DMS79 (cell line): ENCODE results near the gene CYP4F2.
A peak's percentile ranks its signal among the peaks of the same experiment; 100 is the strongest.
"Not testable (repeated sequence)": the region's sequence is repeated elsewhere in the genome, so short reads cannot be mapped to it uniquely, and the experiment has no call there.

Experiments
- DNase-seq: peaks from one replicate; lab custom pipeline; 2025; lab: John Stamatoyannopoulos, UW

The CYP4F2 gene

DNA sequence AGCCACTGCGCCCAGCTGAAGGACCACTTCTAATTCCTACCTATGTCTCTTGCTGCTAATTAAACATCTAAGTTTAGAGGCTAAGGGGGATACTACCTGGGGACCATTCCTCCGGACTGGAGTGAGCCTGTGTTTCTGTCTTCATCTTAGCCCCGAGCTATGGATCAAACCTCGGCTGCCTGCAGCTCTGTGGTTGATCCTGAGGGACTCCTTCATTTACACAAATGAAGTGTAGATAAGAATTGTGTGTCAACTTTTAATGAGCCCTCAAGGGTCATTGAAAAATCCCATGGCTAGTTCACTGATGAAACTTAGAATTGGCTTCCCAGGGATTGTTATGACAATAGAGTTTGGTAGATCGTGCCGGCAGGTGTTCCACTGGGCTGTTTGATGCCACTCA, 51.0 kb downstream of the CYP4F2 start:
- peak; percentile 71 for DNase-seq

DNA sequence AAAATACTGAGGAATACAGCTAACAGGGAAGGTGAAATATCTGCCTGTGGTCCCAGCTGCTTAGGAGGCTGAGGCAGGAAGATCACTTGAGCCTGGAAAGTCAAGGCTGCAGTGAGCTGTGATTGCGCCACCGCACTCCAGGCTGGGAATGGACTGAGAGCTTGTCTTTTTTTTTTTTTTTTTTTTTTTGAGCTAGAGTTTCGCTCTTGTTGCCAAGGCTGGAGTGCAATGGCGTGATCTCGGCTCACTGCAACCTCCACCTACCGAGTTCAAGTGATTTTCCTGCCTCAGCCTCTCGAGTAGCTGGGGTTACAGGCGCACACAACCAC, 54.0 kb downstream of the CYP4F2 start:
- peak; percentile 57 for DNase-seq

DNA sequence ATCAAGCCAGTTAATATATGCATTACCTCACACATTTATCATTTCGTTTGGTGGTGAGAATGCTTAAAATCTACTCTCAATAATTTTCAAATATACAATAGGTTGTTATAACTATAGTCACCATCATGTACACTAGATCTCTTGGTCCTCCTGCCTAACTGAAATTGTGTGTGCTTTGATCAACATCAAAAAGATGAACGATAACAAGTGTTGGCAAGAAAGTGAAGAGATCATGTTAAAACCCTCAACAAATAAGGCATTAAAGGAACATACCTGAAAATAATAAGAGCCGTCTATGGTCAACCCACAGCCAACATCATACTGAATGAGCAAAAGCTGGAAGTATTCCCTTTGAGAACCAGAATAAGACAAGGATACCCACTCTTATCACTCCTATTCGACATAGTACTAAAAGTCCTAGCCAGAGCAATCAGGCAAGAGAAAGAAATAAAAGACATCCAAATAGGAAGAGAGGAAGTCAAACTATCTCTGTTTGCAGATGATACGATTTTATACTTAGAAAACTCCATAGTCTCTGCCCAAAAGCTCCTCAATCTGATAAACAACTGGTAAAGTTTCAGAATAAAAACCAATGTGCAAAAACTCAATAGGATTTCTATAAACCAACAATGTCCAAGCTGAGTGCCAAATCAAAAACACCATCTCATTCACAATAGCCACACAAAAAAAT, 54.5 kb downstream of the CYP4F2 start:
- DNase-seq: no peak

DNA sequence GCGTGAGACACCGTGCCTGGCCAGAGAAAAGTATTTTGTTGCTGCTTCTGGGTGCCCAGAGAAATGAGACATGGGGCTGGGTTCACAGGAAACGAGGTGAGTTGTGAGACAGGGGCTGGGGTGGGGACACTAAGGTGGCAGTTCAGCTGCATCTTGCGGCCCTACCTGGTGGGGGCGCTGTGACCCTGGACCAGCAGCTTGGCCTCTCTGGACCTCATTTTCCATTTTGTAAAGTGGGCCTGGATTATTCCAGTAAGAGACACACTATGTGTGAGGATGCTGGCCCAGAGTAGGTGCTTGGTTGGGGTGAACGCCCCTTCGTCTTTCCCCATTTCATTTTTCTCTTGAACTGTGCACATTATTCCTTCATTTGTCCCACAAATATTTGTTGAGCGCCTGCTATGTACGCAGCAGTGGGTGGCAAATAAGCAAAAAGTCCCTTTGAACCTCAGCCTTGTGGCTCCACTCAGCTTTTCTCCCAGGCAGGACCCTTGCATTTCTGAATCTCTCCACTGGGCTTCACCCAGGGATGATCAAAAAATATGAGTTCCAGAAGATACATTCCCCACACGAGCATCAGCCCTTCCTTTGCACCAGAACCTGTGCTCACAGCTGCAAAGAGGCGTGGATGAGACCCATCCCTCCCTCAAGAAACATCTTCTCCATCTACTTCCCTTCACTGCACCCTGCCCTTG, 55.9 kb downstream of the CYP4F2 start:
- DNase-seq: no peak

DNA sequence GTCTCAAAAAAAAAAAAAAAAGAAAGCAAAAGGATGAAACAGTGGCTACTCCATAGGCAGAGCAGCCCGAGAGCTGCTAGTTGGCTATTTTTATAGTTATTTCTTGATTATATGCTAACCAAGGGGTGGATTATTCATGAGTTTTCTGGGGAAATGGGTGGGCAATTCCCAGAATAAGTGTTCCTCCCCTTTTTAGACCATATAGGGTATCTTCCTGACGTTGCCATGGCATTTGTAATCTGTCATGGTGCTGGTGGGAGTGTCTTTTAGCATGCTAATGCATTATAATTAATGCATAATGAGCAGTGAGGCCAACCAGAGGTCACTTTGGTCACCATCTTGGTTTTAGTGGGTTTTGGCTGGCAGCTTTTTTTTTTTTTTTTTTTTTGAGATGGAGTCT, 57.0 kb downstream of the CYP4F2 start:
- no peak for DNase-seq

DNA sequence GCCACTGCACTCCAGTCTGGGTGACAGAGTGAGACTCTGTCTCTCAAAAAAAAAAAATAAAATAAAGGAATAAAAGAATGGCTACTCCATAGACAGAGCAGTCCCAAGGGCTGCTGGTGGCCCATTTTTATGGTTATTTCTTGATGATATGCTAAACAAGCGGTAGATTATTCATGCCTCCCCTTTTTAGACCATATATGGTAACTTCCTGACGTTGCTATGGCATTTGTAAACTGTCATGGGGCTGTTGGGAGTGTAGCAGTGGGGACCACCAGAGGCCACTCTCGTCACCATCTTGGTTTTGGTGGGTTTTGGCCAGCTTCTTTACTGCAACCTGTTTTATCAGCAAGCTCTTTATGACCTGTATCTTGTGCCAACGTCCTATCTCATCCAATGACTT, 58.0 kb downstream of the CYP4F2 start:
- DNase-seq: not testable (repeated sequence)

DNA sequence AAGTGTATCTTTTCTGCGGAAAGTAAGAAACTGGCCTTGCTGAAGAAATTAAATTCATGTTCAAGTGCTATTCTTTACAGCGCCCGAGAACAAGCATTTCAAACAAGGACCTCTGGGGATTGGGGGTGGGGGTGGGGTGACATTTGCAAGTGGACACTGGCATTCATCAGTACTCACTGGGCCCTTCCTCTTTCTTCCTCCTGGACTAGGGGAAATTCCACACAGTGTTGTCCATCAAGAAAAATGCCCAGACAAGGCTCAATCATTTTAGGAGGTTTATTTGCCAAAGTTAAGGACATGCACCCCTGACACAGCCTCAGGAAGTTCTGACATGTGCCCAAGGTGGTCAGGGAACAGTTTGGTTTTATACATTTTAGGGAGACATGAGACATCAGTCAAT, 59.5 kb downstream of the CYP4F2 start:
- no peak for DNase-seq

DNA sequence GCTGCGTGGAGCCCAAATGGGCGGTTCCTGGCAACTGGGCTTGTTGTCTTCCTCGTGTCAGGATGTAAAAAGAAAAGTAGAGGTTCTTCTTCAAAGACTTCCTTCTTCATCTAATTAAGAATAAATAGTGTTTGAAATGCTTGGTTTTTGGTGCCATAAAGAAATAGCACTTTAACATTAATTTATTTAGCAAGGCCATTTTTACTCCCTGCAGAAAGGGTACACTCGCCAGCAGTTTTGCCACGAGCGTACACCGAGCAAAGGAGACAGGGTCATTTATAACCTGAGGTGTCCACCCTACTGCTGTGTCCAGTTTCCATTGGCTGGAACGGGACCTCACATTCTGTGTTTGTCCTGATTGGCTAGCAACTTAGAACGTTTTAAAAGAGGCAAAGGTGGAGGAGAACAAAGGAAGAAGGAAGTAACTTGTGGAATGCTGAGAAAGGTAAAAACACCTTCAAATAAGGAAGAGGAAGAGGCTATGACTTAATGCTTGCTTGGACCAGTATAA, 60.6 kb downstream of the CYP4F2 start:
- peak; percentile 77 for DNase-seq

DNA sequence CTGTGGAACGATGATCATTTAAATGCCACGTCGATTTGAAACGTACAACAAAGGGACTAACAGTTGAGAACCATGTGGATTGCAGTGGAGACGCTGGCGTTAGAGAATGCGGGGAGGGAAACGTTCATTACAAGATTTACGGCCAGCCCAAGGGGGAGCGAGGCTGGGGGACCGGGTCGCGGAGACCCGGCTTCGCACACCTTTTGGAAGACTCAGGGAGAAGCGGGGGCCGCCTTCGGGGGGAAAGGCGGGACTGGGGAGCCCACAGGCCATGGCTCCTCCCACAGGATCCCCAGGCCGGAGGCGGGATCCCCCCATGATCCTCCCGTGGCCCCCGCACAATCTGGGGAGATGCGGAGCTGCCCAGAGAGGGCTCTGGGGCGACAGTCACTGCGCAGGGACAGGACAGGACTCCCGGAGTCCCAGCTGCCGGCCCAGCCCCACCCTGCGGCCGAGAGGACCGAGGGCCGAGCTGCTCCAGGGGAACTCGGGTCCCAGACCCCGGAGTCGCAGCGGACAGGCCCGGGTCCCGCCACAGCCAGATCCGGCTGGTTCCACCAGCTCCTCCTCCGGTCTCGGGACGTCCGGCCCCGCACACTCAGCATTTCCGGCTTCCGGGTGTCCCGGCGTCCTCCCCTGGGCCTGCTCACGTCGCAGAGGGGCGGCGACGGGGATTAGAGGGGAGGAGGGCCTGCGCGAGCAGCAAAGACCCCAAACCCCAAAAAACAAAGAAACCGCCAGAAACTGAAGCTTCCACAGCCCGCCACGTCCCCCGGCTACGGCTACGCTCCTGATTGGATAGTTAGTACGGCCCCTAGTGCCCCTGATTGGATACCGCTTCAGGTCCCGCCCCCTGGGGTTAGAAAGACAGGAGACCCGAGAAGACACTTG, 61.3 kb downstream of the CYP4F2 start:
- DNase-seq: peak; percentile 97

DNA sequence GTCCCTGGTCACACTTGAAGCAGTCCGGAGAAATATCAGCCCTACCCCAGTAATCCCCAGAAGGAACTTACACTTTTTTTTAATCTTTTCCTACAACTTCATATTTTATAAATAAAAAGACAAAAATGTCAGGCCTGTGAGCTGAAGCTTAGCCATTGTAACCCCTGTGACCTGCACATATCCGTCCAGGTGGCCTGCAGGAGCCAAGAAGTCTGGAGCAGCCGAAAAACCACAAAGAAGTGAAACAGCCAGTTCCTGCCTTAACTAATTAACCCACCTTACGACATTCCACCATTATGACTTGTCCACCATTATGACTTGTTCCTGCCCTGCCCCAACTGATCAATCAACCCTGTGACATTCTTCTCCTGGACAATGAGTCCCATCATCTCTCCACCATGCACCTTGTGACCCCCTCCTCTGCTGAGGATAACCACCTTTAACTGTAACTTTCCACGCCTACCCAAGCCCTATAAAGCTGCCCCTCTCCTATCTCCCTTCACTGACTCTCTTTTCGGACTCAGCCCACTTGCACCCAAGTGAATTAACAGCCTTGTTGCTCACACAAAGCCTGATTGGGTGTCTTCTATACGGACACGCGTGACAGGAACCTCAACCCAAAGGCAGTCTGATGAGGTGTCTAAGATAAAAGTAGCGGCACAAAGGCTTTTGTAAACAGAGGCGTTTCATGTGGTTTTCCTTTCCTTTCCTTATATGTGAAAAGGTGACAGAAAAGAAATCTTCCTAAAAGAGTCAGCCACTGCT, 62.1 kb downstream of the CYP4F2 start:
- DNase-seq: not testable (repeated sequence)

DNA sequence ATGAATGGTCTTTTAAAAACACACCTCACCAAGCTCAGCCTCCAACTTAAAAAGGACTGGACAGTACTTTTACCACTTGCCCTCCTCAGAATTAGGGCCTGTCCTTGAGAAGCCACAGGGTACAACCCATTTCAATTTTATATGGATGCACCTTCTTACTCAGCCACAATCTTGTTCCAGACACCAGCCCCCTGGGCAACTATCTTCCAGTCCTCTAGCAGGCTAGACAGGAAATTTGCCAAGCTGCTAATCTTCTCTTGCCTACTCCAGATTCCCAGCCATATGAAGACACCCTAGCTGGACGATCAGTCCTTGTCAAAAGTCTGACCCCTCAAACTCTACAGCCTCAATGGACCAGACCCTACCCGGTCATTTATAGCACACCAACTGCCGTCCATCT, 63.6 kb downstream of the CYP4F2 start:
- not testable (repeated sequence) for DNase-seq

DNA sequence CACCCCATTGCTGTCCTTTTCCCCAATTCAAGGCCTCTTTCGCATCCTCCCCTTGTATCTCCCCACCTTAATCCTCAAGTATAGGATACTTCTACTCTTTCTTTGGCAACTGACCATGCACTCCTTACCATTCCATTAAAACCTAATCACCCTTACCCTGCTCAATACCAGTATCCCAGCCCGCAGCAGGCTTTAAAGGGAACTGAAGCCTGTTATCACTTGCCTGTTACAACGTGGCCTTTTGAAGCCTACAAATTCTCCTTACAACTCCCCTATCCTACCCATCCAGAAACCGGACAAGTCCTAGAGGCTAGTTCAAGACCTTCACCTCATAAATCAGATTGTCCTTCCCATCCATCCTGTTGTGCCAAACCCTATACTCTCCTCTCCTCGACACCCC, 66.2 kb downstream of the CYP4F2 start:
- no peak for DNase-seq

DNA sequence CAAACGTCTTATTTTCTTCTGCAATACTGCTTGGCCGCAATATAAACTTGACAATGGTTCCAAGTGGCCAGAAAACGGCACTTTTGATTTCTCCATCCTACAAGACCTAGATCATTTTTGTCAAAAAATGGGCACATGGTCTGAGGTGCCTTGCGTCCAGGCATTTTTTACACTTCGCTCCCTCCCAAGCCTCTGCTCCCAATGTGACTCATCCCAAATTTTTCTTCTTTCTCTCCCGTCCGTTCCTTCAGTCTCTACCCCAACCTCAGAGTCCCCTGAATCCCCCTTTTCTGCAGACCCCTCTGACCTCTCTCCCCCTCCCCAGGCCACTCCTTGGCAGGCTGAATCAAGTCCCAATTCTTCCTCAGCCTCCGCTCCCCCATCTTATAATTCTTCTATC, 68.1 kb downstream of the CYP4F2 start:
- no peak for DNase-seq

DNA sequence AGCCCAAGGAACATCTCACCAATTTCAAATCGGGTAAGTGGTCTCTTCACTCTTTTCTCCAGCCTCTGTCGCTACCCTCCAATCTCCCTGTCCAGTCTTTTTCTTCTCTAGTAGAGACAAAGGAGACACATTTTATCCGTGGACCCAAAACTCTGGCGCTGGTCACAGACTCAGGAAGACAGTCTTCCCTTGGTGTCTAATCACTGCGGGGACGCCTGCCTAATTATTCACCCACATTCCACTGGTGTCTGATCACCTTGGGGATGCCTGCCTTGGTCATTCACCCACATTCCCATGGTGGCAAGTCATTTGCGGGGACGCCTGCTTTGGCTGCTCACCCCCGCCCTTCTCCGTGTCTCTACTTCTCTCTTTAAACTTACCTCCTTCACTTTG, 68.6 kb downstream of the CYP4F2 start:
- DNase-seq: no peak

DNA sequence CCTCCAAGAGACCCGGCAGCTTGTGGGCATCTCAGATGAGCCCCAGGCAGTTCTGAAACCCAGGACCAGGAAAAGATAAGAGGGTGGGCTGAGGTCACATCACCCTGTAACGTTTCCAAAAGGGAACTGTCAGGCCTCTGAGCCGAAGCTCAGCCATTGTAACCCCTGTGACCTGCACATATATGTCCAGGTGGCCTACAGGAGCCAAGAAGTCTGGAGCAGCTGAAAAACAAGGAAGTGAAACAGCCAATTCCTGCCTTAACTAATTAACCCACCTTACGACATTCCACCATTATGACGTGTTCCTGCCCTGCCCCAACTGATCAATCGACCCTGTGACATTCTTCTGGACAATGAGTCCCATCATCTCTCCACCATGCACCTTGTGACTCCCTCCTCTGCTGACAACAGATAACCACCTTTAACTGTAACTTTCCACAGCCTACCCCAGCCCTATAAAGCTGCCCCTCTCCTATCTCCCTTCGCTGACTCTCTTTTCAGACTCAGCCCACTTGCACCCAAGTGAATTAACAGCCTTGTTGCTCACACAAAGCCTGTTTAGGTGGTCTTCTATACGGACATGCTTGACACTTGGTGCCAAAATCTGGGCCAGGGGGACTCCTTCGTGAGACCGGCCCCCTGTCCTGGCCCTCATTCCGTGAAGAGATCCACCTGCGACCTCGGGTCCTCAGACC, 69.1 kb downstream of the CYP4F2 start:
- DNase-seq: not testable (repeated sequence)

DNA sequence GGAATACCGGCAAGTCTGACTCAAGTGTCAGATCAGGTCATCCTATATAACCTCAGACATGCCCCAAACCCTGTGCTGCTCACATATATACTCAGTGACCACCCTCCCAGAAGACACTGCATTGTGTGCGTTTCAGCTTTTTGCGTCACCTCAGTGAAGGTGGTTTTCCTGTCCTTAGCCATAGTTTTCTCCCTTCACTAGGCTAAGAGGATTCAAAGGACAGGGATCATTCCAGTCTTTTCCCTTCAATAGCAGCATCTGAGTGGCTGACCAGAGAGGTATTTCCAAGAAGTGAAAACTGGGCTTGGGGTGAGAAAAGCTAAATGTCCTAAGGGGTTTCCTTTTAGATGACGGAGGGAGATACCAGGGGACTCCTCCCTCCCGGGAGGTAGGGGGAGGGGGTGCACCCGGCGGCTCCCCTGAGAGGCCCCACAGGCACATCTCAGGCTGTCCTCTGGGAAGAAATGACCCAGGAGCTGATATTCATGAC, 69.7 kb downstream of the CYP4F2 start:
- DNase-seq: no peak
